ENCODE measurements around the gene TAF6L.

- TF ChIP-seq POLR2A (IDR thresholded peaks at IDR 0.05; ENCODE audit: low read depth, low read length) (peak; percentile 85; the same call in 1 of the 2 replicates), POLR2AphosphoS5 (IDR thresholded peaks at IDR 0.05; ENCODE audit: low read depth, low read length) (peak; percentile 77), TAF1 (IDR thresholded peaks at IDR 0.05; ENCODE audit: borderline replicate concordance, low read depth, low read length) (no peak)
These were observed 61.4 kb downstream of the TAF6L start, which contains the start of gene TEX54 for GRCh38 chr11:62832336-62833234.

Measured in GM12892 (cell line).